Spleen (tissue), 11 donors: ENCODE results near the gene PLEKHA5. TPM values are rescaled to one million over a fixed set of nuclear protein-coding genes. Genes with fewer than 3 reads are reported as not detected.
"Not testable (repeated sequence)": the region's sequence is repeated elsewhere in the genome, so short reads cannot be mapped to it uniquely, and the experiment has no call there.

ENCODE experiments used
- DNase-seq: peaks from one replicate; pipeline ENCODE4 v3.0.0-alpha.2; 2020
- H3K27ac ChIP-seq, 8 donors: fragments of 200-600 bp; sonication (generic) in 7 of 8; 1 replicate in 4 of 8; 2 replicates in 4 of 8; pipeline versions ENCODE4 v1.5.0 to v1.8.0; 2016 to 2021; ENCODE audit warnings: inconsistent platforms in 4 of 8, mild to moderate bottlenecking in 4 of 8, moderate library complexity in 1 of 8
- H3K27me3 ChIP-seq, 7 donors: fragments of 200-600 bp; sonication (generic) in 6 of 7; replicated peaks in 1 of 7; 1 replicate in 4 of 7; 2 replicates in 3 of 7; pipeline versions ENCODE4 v1.5.0 to v1.8.0; 2016 to 2021; ENCODE audit warnings: inconsistent platforms in 3 of 7, mild to moderate bottlenecking in 1 of 7
- H3K36me3 ChIP-seq, 6 donors: fragments of 200-600 bp; sonication (generic) in 5 of 6; 1 replicate in 4 of 6; 2 replicates in 2 of 6; pipeline versions ENCODE4 v1.5.0 to v1.8.0; 2016 to 2021; ENCODE audit warnings: inconsistent platforms in 2 of 6
- H3K4me1 ChIP-seq, 6 donors: fragments of 200-600 bp; sonication (generic) in 5 of 6; 1 replicate in 3 of 6; 2 replicates in 3 of 6; pipeline versions ENCODE4 v1.5.0 to v1.8.0; 2016 to 2021; ENCODE audit warnings: inconsistent platforms in 3 of 6
- H3K4me3 ChIP-seq, 8 donors: fragments of 200-600 bp; sonication (generic) in 7 of 8; 1 replicate in 4 of 8; 2 replicates in 4 of 8; pipeline versions ENCODE4 v1.5.0 to v1.8.0; 2016 to 2021; ENCODE audit warnings: inconsistent platforms in 4 of 8, mild to moderate bottlenecking in 4 of 8, moderate library complexity in 2 of 8
- H3K9me3 ChIP-seq, 8 donors: fragments of 200-600 bp; sonication (generic) in 7 of 8; 1 replicate in 4 of 8; 2 replicates in 4 of 8; pipeline versions ENCODE4 v1.5.0 to v1.8.0; 2016 to 2021; ENCODE audit warnings: inconsistent platforms in 4 of 8
- POLR2A ChIP-seq, 3 donors: fragments of 450-650 bp; IDR thresholded peaks; one replicate each; pipeline ENCODE4 v1.5.1; 2017; ENCODE audit warnings: antibody characterized with exemption in 3 of 3, mild to moderate bottlenecking in 1 of 3
- POLR2AphosphoS5 ChIP-seq, 3 donors: sonication (generic); formaldehyde crosslinking; IDR thresholded peaks; one replicate each; pipeline ENCODE4 v1.5.1; 2017; ENCODE audit warnings: antibody characterized with exemption in 3 of 3
- WGBS, 5 donors: extraction: QIAGEN DNeasy Blood & Tissue Kit in 3 of 5; methylation state at CpG; one replicate each; pipeline versions ENCODE4 v1.1.5 to v1.1.7; 2013 to 2018; 5-methylcytosine and 5-hydroxymethylcytosine counted together
- intact Hi-C: fragments of 100-400 bp; cut with DNase I; formaldehyde crosslinking; loops from one replicate; pipeline ENCODE4 v1.15.0; 2023; ENCODE audit warnings: low total_unique reads
- polyA plus RNA-seq, 3 donors: library from polyadenylated mRNA; stranded (reverse); fragments of 200-250 nt; gene quantifications; one replicate each; pipeline ENCODE4 v1.2.1, GENCODE V29; 2013
- total RNA-seq, 7 donors: library from RNA; depleted of rRNA in 3 of 7; stranded (reverse); fragments of >200 nt in 3 of 7; fragmentation: NEBNext Ultra II Directional in 4 of 7; extraction: Animal tissue kit (Norgen Biotek cat#: 25700) in 4 of 7; gene quantifications; one replicate each; pipeline versions ENCODE4 v1.1.0 to v1.2.1, GENCODE V29; 2016 to 2021
- TF ChIP-seq, protein P1 (sequence below), 11 experiments: fragments of 200-600 bp in 7 of 11; fragments of 450-650 bp in 4 of 11; sonication (generic) in 4 of 11; IDR thresholded peaks in 8 of 11; conservative IDR thresholded peaks in 3 of 11; 1 replicate in 7 of 11; 2 replicates in 4 of 11; pipeline versions ENCODE4 v1.4.0 to v1.8.0; 2016 to 2021; ENCODE audit warnings: antibody characterized with exemption in 11 of 11, inconsistent platforms in 4 of 11, mild to moderate bottlenecking in 1 of 11
- donor health status: healthy with polysubstance abuse.
- donor health status: DM: no; HTN: no; CAD: no; lungs with moderate emphysema.
- donor health status: DM: no; HTN: no; CAD: no.
- donor health status: Bipolar disorder and iron deficiency.
- donor health status: healthy.
- donor health status: DM: no; HTN: no; CAD: no.
- donor health status: DM: yes; HTN: yes; CAD: no.

The PLEKHA5 gene
- total and polyA plus RNA-seq, 10 donors, result 1.3 to 13.6 (median 6.5) TPM

DNA sequence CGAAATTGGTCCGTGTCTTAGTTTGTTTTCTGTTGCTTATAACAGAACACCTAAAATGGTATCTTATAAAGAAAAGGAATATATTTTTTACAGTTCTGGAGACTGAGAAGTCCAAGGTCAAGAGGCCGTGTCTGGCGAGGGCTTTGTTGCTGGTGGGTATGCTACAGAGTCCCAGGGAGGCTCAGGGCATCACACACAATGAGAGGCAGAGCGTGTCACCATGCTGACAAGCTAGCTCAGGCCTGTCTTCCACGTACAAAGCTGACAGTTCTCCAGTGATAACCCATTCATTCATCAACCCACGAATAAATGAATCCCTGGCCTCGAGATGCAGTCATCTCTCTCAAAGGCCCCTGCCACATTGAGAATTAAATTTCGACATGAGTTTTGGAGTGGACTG, 253.0 kb downstream of the PLEKHA5 start:
- Histone ChIP-seq H3K4me3 (no peak overlapping the region), H3K36me3 (no peaks in the 10 kb centered on the region), H3K4me1 (no peaks in the 10 kb centered on the region), H3K27me3 (no peaks in the 10 kb centered on the region), H3K9me3 (no peaks in the 10 kb centered on the region), H3K27ac (no peak overlapping the region)
- TF ChIP-seq POLR2AphosphoS5 (IDR thresholded peaks at IDR 0.05) (no peak), POLR2A (IDR thresholded peaks at IDR 0.05) (no peak)
- TF ChIP-seq, protein P1, sequence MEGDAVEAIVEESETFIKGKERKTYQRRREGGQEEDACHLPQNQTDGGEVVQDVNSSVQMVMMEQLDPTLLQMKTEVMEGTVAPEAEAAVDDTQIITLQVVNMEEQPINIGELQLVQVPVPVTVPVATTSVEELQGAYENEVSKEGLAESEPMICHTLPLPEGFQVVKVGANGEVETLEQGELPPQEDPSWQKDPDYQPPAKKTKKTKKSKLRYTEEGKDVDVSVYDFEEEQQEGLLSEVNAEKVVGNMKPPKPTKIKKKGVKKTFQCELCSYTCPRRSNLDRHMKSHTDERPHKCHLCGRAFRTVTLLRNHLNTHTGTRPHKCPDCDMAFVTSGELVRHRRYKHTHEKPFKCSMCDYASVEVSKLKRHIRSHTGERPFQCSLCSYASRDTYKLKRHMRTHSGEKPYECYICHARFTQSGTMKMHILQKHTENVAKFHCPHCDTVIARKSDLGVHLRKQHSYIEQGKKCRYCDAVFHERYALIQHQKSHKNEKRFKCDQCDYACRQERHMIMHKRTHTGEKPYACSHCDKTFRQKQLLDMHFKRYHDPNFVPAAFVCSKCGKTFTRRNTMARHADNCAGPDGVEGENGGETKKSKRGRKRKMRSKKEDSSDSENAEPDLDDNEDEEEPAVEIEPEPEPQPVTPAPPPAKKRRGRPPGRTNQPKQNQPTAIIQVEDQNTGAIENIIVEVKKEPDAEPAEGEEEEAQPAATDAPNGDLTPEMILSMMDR (IDR thresholded peaks at IDR 0.05 in 8 of 11, conservative IDR thresholded peaks at IDR 0.05 in 3 of 11), result no peak
- WGBS, 5 donors, result 86 to 95% (median 89%) methylated on average over 9 of the region's 9 CpGs
- intact Hi-C loops, result no loop called here
- DNase-seq, result peak; percentile 41

DNA sequence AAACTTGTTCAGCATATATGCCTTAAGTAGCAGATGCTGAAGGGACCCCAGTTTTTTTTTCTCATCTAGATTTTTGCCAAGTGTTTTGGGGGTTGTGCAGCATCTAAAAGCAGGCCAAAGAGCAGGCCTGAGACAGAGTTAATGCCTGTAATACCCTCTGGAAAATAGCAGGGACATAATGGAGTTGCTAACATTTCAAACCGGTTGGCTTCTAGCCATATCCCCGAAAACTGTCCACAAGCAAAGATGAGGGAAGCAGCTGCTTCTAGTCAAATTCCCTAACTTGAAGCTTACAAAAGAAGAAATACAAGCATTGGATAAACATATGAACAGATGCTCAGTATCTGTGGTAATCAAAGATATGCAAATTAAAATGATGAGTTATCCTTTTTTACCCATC, 257.6 kb downstream of the PLEKHA5 start:
- Histone ChIP-seq H3K9me3 (no peaks in the 10 kb centered on the region), H3K27ac (no peak overlapping the region), H3K4me1 (no peaks in the 10 kb centered on the region), H3K27me3 (no peaks in the 10 kb centered on the region), H3K36me3 (no peaks in the 10 kb centered on the region), H3K4me3 (no peak overlapping the region)
- 87 to 93% (median 87%) methylated on average over 2 of the region's 2 CpGs for WGBS, 5 donors
- no peak for DNase-seq
- TF ChIP-seq POLR2AphosphoS5 (IDR thresholded peaks at IDR 0.05) (no peak), POLR2A (IDR thresholded peaks at IDR 0.05) (no peak)
- TF ChIP-seq, protein P1 (IDR thresholded peaks at IDR 0.05 in 8 of 11, conservative IDR thresholded peaks at IDR 0.05 in 3 of 11), result no peak
- intact Hi-C loops, result no loop called here

DNA sequence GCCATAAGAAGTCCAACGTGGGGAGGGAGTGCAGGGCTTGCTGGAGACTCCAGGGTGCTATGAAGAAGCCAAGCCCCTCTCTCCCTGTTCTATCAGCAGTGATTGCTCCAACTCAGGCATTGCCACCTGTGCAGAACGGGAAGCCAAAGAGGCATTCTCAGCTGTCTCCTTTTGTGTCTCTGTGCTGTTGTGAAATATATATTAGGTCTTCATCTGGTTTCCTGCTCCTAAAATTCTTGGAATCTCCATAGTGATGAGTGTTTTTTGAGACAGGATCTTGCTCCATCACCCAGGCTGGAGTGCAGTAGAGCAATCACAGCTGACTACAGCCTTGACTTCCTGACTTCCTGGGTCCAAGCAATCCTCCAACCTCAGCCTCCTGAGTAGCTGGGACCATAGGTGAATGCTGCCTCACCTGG, 258.6 kb downstream of the PLEKHA5 start:
- H3K4me3 ChIP-seq, result no peak overlapping the region
- H3K36me3 ChIP-seq, result no peaks in the 10 kb centered on the region
- TF ChIP-seq, protein P1 (IDR thresholded peaks at IDR 0.05 in 8 of 11, conservative IDR thresholded peaks at IDR 0.05 in 3 of 11), result no peak
- TF ChIP-seq POLR2AphosphoS5 (IDR thresholded peaks at IDR 0.05), result no peak
- no peak for TF ChIP-seq POLR2A (IDR thresholded peaks at IDR 0.05)
- no peak overlapping the region for H3K27ac ChIP-seq
- no peaks in the 10 kb centered on the region for H3K4me1 ChIP-seq
- intact Hi-C loops, result no loop called here
- DNase-seq, result no peak
- no peaks in the 10 kb centered on the region for H3K9me3 ChIP-seq
- WGBS, 5 donors, result 47 to 84% (median 78%) methylated on average over 2 of the region's 2 CpGs
- H3K27me3 ChIP-seq, result no peaks in the 10 kb centered on the region

DNA sequence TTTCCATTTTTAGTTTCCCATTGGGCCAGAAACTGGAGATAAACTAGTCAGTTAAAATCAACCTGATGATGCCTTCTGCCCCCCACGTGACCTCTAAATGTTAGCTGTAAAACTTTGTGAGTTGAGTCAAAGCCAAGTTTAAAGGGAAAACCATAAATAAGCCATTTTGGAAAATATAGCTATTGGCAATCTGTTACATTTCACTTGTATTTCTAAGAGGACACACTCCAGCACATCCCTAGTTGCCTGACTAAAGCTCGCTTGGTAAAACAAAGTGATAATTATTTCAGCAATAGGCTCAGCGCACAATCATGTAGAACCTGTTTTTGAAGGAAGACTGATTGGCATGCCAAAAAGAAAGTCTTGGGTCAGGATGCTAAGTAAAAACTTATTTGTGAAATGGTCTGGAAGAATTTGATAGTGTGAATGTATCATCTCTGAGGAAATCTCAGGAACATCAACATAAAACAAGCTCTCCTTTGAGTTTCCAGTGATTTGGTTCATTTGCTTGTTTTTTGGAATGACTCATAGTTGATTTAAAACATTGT, 260.6 kb downstream of the PLEKHA5 start:
- DNase-seq, result no peak
- no peak overlapping the region for H3K27ac ChIP-seq
- TF ChIP-seq POLR2A (IDR thresholded peaks at IDR 0.05) (no peak), POLR2AphosphoS5 (IDR thresholded peaks at IDR 0.05) (no peak)
- TF ChIP-seq, protein P1 (IDR thresholded peaks at IDR 0.05 in 8 of 11, conservative IDR thresholded peaks at IDR 0.05 in 3 of 11), result no peak
- H3K4me3 ChIP-seq, result no peak overlapping the region
- no peaks in the 10 kb centered on the region for H3K9me3 ChIP-seq
- no peaks in the 10 kb centered on the region for H3K27me3 ChIP-seq
- intact Hi-C loops, result no loop called here
- H3K36me3 ChIP-seq, result no peaks in the 10 kb centered on the region
- H3K4me1 ChIP-seq, result no peaks in the 10 kb centered on the region
- 92 to 98% (median 94%) methylated on average over 3 of the region's 3 CpGs for WGBS, 5 donors

DNA sequence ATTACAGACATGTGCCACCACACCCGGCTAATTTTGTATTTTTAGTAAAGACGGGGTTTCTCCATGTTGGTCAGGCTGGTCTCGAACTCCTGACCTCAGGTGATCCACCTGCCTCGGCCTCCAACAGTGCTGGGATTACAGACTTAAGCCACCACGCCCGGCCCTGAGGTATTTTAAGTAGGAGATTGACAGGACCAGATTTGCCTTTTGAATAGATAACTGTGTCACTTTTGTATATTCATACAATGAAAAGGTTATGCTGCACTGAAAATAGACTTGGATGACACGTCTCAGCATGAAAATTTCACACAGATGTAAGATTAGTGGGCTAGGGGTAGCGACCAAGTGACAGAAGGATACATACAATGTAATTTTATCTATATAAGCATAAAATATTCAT, 263.1 kb downstream of the PLEKHA5 start:
- H3K36me3 ChIP-seq, H3K4me1 ChIP-seq, intact Hi-C loops, H3K4me3 ChIP-seq, H3K27me3 ChIP-seq, H3K27ac ChIP-seq, H3K9me3 ChIP-seq: not testable (repeated sequence)
- peak; percentile 21 for DNase-seq
- 87 to 96% (median 92%) methylated on average over 8 of the region's 8 CpGs for WGBS, 5 donors
